HG03439 (cell line): Measurements from ENCODE around the gene MDC1.

Experiments used
- ATAC-seq: cut with Tn5 transposase; IDR thresholded peaks from one replicate; pipeline ENCODE4 v1.9.1; 2021; ENCODE audit warnings: mild to moderate bottlenecking, moderate library complexity; ENCODE audit not compliant: unreplicated experiment

The MDC1 gene

DNA sequence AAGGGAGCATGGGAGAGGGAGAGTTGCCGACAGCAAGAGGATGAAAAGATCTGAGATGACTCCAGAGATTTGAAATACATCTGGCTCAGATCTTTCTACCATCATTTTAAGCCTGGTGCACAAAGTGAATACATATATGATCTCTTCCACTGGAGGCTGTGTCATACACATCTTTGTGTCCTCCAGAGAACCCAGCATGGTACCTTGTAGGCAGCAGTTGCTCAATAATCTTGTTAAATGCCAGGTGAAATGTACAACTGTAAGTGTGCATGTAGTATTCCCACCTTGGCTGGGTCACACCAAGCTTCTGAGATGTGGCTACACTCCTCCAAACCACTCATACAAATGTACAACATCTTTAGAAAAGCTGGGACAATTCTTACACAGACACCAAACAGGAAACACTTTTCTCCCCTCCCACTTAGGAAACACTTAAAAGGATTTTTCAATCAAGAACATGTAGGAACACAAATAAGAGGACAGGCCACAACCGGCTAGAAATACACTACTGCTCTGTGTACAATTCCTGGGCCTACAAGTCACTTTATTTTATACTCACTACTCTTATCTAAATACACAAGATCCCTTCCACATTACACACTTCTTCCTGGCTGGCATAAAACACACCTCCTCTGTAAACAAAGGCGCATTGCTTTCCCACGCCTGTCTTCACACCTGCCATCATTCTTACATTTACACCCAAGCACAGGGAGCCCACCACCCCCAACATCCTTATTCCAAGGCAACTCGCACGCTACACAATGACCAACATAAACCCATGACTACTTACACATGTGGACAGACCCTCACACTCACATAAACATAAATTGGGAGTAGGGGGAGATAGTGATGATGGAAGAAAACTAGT, 31.1 kb upstream of the MDC1 start:
- no peak for ATAC-seq

DNA sequence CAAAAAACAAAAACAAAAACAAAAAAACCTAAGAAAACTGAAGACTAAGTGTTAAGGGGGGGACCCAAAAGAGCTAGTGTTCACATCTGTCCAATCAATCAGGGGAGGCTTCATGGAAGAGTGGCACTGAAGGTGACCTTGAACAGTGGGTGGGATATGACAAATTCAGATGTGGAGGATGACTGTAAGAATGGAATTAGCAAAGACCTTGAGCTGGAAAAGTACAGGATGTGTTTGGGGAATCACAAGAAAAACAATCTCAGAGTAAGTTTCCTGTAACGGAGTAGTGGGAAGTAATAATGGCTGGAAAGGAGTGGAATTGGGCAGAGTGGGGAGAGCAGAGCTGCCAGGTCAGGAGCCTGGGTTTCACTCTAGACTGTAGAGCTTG, 30.2 kb upstream of the MDC1 start:
- ATAC-seq: no peak

DNA sequence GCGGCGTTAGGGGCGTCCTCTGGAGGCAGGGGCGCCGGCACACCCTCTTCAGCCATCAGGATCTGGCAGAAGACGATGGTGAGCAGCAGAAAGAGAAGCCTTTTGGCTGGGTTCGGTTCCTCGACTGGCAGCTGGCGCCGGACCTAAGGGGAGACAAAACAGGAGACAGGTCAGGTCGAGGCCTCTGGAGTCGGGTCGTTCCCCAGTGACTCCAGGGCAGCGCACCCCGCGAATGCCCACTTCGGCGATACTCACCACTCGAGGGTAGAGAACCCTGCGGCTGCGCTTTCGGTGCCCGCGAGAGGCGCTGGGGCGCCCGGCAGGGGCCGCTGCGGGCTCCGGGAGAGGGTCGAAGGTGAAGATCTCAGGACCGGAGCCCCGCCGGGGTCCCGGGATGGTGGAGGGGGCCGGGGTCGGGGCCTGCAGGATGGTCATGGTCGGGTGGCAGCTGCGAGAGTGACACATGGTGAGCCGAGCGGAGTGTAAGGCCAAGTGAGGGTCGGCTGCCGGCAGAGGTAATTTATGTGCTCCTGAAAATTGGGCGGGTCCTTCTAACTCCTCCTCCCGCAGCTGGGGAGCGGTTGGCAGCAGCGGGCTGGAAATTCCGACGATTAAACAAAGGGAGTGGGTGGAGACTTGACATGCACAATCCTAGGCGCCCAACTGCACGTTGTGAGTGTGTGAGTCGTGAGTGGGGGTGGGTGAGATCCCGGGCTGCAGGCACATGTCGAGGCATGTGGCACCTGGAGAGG, 27.1 kb upstream of the MDC1 start, which contains the start of gene IER3:
TSS of gene IER3 (minus strand) at position 494 of the 752 bp plus-strand sequence. CDS start at position 465, 29 bp downstream.
- ATAC-seq: peak; percentile 29

DNA sequence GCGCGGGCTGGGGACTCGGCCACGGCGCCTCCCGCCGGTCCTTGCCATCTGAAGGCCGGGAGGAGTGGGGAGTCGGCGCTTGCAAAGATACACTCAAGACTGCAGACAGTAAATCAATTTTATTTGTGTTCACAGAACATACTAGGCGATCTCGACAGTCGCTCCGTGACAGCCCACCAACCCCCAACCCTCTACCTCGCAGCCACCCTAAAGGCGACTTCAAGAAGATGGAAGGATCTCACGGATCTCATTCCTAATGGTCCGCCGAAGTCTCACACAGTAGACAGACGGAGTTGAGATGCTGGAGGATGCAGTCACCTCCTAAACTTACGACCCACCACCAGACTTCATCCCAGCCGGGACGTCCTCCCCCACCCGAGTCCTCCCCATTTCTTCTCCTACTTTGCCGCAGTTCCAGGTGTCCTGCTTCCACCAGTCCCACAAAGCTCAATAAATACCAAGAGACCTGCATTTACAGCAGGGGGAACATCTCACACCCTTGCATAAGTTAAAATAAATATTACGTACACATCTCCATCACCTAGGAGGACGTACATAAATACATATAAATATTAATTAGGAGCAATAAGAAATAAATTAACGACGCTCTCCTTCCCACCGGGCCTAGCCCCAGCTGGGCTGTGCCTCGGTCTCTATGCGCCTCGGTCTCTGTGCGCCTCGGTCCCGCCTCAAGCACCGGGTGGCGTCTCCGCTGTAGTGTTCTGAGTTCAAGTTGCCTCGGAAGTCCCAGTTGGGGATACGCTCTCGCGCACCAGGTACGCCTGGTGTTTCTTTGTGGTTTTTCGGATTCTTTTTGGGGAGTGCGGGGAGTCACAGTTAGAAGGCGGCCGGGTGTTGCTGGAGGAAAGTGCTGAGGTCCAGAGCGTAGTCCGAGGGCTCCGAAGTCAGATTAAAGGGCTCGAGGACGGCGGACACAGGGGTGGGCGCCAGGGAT, 26.3 kb upstream of the MDC1 start:
- ATAC-seq: peak; percentile 33

DNA sequence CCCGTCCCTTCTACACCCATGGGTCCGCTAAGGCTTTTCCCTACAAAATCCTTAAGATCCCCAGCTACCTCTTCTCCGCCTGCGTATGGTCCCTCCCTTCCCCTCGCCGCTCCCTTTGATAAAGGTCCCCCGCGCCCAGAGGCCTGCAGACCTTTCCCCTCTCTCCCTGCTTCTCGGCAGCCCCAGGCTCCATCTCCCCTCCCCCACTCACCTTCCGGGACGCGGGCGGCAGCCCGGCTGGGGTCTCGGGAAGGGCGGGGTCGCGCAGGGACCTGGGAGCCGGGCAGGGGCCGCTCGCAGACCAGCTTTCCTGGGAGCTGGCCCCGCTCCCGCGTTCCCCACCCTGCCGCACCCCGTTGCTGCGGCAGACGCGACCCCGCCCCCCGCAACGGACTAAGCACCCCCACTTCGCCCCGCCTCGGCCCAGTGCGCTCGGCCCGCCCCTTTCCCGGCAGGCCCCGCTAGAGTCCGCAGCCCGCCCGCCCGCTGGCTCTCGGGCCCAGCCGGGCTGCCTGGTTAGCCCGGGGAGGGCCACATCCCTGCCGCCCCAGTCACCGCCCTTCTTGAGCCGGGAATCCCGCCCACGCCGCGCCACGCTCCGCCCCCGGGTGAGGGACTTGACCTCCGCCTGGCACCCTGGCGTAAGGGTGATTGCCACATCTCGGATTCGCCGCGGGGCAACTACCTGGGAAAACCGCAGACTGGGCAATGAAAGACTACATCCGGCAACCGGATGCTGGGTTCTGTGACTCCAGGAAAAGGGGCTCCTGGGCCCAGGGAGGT, 25.4 kb upstream of the MDC1 start, which contains the start of gene FLOT1:
TSS of gene FLOT1 (minus strand) at position 372 of the 783 bp plus-strand sequence. CDS start 498 bp downstream, outside the sequence.
- ATAC-seq: peak; percentile 62

DNA sequence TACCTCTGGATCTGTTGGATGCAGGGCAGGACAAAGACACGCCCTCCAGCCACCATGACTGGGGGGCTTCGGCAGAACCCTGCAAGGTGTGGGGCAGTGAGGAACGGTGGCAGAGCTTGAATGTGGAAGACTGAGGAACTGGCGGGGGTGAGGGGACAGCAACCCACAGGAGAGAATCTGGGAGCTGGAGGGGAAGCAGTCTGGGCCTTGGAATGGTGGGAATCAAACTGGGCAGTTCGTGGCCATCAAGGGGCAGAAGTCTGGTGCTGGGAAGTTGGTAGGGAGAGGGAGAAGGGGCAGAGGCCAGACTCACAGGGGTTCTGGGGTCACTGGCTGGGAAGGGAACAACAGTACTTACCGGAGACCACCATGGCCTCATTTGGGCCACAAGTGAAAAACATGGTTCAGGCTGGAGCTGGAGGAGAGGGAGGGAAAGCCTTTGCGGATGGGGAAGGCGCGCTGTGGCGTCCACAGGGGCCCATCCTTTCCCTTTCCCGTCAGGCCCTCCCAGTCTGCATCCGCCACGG, 24.8 kb upstream of the MDC1 start:
- ATAC-seq: peak; percentile 6

DNA sequence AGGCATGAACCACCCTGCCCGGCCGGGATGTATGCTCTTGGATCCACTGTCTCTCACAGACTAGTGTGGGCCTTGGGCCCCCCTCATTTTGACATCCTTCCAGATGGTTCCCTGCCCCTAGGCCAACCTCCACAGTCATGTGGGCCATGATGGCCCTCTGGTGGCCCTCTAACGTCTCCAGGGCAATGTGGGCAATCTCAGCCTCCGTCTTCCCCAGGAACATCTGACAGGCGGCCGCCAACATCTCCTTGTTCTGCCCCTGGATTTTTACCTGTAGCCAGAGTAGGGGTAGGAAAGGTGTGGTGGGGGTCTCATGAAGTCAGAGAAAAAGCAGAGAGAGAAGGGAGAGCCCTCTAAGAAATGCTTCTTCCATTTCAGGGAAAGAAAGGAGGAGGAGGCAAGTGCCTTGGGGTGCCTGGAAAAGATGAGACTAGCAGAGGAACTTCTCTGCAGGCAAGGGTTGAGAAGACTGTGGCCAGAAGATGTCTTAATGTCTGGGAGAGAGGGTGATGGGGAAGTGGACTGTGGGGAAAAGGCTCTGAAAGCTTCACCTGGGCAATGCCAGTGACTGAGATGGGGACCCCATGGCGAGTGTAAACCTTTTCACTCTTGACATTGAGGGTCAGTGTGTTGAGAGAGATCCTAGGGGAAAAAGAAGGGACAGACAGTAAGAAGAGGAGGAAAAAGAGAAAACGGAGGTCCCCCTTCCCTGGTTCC, 24.1 kb upstream of the MDC1 start:
- ATAC-seq: no peak

DNA sequence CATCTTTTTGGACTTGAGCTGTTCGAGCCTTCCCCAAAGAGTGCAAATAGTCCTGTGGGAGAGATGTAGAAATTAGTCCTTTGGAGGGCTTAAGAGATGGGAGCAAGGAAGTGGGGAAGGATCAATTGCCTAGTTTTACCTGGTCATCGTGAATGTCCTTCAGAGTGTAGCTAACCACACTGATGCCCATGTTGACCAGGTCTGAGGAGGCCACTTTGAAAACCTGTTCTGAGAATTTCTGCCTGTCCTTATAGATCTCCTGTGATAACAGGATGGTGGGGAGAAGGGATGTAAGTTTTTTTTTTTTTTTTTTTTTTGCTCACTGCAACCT, 23.4 kb upstream of the MDC1 start:
- ATAC-seq: no peak

DNA sequence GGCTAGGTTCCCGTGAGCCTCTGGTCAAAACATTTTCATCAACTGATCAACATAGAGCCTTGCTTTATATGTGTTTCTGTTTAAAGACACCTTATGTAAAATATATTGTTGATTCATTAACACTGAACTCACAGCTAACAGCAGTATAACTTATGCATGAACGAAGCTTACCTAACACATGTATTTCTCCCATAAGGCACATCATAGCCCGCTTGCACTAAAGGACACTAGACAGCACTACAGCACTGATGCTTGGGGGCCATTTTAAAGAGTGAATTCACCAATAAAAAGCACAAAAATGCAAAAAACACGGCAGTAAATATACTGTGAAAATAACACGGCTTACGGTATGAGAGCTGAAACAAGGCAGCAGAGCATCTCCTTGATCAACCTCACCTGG, 21.5 kb upstream of the MDC1 start:
- no peak for ATAC-seq

DNA sequence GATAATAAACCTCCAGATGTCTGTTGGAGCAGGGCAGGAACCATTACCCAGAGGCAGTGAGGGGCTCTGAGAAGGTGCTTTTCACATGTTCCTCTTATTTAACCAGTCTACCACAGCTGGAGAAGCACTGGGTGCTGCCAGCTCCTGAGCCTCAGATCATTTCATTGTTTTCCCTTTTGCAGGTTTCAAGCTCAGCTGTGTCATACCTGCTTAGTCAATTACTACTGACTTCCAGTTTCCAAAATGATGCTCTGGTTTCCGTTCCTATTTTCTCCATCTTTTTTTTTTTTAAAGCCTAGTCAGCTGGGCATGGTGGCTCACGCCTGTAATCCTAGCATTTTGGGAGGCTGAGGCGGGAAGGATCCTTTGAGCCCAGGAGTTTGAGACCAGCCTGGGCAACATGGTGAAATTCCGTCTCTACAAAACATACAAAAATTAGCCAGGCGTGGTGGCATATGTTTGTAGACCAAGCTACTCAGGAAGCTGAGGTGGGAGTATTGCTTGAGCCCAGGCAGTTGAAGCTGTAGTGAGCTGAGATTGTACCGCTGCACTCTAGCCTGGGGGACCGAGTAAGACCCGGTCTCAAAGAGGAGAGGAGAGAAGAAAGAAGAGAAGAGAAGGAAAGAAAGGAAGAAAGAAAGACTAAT, 18.7 kb upstream of the MDC1 start:
- no peak for ATAC-seq

DNA sequence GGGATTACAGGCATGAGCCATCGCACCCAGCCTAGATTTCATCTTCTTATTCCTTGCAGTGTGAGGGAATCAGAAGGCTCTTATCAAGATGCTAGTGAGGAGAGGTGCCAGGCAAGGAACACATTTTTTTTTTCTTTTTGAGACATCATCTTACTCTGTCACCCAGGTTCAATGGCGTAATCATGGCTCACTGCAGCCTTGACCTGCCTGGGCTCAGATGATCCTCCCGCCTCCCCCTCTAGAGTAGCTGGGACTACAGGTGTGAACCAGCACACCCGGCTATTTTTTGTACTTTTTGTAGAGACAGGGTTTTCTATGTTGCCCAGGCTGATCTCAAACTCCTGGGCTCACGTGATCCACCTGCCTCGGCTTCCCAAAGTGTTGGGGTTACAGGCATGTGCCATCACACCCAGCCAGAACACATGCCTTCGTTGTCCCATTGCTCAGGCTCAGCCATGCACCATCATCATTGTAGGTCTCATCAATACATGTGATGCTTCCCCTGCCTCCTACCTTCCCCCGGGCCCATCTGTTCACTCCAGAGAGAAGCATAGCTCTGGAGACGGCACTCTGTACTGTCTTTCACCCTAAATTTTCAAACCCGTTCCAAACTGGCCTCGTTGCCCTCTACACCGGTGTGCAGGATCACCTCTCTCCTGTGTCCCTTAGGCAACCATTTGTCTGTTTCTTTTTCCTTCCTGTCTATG, 15.3 kb upstream of the MDC1 start:
- no peak for ATAC-seq

DNA sequence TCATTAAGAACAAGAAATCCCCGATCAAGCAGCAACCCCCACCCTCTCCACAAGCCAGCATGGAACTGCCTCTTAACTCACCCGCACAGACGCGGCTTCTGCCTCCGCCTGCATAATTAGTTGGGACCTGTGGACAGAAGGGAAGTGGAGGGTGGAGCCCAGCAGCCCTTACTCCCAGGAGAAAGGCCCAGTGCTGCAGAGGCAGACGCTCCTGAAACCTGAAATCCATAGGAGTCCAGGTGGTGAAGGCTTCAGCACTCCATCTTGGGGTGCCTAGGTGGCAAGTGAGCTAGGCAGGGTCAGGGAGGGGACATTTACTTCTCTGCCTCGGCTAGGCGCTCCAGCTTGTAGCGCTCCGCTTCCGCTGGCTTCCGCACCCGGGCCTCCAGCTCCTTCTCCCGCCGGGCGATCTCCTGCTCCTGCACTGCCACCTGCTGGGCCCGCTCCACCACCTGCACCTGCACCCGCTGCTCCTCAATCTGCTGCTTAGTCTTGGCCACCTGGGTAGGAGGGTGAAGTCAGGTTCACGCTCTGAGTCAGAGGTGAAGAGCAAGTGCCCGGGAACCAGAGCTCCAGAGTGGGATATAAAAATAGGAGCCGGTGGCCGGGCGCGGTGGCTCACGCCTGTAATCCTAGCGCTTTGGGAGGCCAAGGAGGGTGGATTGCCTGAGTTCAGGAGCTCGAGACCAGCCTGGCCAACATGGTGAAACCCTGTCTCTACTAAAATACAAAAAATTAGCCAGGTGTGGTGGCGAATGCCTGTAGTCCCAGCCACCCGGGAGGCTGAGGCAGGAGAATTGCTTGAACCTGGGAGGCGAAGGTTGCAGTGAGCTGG, 13.7 kb upstream of the MDC1 start:
- ATAC-seq: no peak

DNA sequence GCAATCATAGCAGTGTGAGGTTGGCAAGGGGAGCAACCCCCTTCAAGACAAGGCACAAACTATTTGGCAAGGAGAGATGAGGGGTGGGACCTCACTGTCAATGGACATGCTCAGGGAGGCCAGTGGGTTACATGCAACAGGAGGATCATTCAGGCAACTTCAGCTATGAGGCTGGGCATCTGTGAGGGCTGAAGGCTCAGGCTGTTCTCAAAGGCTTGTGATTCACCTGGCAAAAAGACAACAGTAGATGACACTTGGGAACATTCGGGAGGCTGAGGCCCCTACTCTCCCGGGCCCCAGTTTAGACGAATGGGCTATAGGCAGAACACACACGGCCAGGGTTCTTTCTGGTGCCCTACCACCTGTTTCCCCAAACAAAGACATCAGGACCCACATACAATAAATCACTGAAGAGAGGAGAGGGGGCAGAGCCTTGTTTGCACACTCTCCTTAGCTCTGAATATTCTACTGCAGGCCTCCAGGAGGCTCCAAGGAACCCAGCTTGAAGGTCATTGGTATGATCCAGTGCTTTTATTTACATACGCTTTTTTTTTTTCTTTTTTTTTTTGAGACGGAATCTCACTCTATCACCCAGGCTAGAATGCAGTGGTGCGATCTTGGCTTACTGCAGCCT, 11.0 kb upstream of the MDC1 start:
- ATAC-seq: no peak

DNA sequence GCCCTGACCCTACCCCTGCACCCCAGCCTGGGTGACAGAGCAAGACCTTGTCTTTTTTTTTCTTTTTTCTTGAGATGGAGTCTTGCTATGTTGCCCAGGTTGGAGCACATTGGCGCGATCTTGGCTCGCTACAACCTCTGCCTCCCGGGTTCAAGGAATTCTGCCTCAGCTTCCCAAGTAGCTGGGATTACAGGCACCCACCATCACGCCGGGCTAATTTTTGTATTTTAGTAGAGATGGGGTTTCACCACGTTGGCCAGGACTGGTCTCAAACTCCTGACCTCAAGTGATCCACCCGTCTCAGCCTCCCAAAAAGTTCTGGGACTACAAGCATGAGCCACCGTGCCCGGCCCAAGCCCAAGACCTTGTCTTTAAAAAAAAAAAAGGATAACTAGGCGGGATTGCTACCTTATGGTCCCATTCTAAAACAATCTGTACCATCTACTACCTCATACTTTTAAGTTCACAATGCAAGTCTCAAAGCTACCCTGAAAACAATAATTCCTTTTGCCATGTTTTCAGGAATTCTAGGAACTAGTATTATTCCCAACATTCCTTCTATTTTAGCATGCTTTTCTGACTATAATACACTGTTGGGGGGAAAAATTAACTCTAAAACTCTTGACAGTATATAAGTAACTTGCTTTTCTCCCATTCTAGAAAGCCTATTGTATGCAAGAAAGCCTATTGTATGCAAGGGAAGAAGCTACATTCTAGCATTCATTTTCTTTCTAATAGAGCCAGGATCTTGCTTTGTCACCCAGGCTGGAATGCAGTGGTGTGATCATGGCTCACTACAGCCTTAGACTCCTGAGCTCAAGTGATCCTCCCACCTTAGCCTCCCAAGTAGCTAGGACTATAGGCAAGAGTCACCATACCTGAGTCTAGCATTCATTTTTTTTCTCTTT, 9.7 kb upstream of the MDC1 start:
- ATAC-seq: no peak

DNA sequence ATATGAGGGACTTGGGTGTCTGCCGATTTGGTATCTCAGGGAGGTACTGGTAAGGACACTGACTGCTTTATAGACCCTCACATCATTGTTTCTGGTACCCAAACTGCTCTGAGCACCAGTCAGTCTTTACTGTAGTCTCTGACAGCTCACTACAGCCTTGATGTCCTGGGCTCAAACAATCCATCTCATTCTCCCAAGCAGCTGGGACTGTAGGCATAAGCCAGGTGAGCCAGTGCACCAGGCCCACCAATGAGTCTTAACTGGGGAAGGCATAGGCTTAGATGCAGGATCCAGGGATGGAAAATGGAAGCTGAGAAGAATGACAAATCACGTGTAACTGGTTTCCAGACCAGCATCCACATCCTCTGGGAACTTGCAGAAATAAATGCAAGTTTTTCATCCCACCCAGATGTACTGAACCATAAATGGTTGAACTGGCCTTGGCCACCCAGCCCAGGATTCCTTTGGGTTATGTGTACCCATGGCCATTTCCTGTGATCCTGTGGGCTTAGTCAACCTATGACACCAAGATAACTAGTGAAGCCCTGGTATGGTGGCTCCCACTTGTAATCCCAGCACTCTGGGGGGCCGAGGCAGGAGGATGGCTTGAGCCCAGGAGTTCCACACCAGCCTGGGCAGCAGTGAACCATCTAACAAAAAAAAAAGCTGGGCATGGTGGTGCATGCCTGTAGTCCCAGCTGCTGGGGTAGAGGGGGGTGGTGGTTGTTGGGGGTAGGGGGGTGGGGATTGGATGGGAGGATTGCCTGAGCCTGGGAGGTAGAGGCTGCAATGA, 8.8 kb upstream of the MDC1 start:
- no peak for ATAC-seq
